GM19438 (cell line): ENCODE results near the gene HPSE2.

Experiments
- ATAC-seq: cut with Tn5 transposase; IDR thresholded peaks from one replicate; pipeline ENCODE4 v1.9.1; 2021; ENCODE audit warnings: low read depth; ENCODE audit not compliant: unreplicated experiment

Gene HPSE2

DNA sequence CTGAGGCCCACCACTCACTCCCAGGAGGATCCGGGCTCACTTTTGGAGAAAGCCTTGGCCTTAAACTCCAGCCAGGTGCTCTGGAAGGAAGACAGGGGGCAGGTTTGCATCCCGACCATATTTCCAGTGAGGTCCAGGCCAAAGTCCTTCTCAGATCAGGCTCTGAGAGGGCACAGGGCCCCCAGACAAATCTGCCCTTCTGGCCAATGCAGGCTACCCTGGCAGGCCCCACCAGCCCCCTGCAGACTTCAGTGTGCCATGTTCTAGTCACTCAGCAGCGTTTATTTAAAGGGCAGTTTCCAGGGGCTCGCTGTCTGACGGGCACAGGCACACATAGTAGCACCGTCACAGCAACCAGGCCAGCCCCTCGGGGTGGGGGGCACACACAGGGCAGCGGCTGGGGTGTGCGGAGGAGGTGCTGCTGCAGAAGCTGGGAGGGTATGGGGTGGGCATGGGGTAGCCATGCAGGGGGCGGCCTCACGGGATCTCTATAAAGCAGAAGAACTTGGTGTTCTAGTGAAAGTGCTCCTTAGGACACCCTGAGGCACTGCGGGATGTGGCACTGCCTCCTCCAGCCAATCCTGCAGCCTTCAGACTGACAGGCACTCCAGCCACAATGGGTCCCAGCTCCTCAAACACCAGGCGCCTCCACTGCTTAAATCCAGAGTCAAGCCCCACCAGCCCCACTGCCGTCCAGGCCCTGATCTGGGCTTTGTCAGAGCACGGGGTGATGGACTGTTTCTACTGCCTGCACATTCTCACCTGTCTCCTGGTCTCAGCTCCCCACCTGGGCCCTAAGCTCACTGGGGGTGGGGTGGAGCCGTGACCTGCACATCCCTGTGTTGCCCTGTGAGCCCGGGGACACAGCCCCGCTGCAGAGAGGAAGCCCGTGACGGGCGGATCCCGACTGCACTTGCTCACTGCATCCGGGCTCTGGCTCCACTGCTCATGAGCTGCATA lies 811.1 kb downstream of the HPSE2 start:
- ATAC-seq: no peak

DNA sequence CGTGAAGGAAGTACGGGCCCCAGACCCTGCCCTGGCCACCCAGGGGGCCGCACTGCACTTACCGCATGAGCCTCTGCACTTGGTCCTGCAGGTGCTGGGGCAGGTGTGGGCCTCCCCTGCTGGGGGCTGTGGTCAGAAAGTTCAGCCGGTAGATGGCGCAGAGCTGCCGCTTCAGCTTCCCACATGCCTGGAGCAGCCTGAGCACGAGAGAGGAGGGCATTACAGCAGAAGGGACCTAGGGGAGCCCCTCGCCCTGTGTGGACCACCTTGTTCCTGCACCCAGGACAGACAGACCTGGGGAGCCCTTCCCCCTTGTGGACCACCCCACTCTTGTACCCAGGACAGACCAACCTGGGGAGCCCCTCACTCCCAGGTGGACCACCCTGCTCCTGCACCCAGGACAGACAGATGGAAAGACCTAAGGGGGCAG lies 811.9 kb downstream of the HPSE2 start:
- ATAC-seq: no peak

DNA sequence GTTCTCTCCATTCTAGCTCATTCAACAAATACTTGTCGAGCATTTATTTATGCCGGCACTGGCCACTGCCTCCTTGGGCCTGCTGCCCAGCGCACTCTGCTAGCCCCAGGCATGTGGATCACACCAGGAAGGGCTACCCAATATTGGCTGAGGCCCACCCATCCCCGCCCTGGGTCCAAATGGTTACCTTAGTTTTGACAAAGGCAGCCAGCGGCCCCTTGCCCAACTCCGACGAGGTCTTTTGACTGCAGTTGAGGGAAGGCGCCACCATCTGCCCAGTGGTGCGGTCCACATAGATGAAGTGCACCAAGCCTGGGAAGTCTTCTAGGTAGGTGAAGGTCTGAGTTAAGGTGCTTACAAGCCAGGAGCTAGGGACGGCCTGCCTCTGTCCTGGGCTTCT lies 813.5 kb downstream of the HPSE2 start:
- ATAC-seq: no peak

DNA sequence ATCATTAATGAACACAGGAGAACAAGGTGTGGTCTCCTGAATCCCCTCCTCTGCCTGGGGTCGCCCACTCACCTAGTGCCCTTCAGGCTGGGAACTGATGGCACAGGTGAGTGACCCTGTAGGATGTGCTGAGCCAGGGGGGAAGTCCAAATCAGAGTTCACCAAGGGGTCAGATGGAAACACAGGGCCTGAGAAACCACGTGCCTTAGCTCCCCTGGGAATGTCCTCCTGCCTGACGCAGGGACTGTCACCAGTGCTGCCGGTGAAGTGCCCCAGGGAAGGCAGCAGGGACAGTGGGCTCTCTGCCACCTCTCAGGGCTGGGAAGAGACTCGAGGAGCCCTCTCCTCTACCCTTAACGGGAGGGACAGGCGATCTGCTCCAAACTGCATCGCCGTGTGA lies 814.9 kb downstream of the HPSE2 start:
- no peak for ATAC-seq

DNA sequence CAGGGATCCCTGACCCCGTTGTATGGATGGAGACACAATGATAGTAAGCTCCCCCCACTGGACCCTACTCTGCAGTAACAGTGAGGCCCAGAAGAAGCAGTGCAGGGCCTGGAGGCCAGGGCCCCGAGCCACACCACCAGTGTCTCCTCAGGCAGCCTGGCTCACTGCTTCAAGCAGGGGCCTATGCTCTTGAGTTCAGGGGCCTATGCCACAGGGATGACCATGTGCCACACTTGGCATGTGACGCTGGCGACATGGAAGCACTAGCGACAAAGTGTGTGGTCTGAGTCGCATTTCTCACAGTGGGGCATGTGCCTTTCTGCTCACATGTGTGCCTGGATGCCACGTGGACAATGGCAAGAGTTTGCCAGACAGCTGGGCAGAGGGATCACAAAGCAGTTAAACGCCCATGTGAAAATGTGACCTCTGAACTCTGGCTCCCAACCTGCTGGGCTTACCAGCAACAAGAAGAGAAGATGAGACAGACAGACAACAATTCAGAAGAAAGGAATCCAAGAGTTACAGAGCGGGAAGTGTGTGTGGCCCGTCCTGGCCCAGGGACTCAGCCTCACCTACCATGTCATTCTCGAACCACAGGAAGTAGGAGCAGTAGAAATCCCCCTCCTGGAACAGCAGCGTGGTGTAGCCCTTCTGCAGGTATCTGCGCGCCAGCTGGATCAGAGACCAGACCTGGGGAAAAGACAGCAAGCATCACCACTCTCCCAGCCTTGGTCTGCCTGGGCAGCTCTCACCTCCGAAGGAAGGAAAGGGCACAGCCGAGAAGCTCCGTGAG lies 816.0 kb downstream of the HPSE2 start:
- no peak for ATAC-seq

DNA sequence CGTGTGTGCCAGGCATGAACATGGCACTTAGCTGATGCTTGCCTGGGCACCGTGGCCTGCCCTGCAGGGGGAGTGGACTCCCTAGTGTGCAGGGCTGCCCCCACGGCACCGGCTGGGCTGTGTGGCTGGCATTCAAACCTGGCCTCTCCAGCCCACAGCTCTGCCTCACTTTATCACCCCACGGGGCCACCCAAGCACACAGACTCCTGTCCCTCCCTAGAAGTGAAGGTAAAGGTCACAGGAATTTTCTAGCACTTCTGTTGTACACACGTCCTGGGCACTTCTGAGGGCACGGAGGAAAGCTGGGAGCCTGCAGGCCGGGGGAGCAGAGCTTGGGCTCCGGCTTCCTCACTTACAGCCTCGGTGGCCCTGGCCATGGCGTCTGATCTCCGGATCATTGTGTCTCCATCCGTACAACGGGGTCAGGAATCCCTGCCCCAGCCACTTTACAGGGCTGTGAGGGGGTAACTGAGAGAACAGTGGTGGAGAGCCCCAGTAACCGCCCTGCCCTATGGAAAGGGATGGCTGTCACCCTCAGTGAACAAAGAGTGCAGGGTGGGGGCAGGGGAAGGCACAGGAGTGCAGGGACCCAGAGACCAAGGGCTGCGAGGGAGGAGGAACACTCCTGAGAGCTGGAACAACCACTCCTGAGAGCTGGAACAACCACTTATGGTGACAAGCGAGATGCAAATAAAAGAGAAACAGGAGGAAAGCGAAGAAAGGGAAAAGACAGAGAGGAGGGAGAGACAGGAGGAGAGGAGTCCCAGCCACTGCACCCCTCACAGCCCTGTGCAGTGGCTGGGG lies 816.8 kb downstream of the HPSE2 start:
- no peak for ATAC-seq

DNA sequence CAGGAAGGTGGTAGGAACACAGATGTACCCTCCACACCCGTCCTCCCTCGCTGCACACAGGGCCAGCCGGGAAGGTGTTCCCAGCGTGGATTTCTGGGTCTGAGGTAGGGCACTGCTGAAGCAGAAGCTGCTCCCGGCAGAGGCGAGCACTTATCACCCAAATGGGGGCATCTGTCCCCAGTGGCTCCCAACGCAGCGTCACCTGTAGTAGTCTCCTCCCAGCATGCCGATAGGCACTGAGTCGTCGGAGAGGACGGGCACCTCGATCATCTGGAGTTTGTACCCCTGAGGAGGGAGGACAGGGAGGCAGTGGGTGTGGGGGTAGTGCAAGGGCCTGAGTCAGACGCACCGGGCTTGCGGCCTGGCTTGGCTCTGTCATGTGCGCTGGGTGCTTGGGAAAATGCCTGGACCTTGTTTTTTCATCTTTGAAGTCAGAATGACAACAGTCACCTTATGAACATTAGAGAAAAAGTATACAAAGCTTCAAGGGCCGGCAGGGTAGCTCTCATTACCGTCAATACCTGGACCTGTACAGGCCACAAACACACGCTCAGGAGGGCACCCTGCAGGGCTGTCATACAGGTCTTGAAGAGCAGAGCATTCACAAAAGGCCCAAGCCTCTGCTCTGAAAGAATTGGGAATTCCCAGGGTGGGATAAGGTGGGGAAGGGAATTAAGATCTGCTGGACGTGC lies 817.5 kb downstream of the HPSE2 start:
- no peak for ATAC-seq

DNA sequence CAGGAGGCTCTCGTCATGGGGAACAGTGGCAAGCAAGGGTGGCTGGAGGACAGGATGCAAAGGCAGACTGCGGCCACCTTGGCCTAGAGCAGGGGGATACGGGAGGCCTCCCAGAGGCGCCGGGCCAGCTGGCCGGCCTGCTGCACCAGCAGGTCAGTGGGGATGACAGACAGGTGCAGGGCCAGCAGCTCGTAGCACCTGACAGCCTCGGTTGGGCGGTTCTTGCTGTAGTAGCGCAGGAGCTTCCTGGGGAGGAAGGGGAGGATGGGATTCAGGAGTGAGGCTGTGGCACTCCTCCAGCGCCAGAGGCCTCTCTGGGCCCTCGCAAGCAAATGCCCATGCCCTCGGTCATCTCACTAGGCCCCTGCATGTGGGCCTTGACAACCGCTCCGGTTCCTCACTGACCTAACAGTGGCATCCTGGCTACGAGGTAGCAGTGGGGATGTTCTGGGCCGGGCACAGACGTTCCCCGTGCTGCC lies 818.1 kb downstream of the HPSE2 start:
- ATAC-seq: no peak

DNA sequence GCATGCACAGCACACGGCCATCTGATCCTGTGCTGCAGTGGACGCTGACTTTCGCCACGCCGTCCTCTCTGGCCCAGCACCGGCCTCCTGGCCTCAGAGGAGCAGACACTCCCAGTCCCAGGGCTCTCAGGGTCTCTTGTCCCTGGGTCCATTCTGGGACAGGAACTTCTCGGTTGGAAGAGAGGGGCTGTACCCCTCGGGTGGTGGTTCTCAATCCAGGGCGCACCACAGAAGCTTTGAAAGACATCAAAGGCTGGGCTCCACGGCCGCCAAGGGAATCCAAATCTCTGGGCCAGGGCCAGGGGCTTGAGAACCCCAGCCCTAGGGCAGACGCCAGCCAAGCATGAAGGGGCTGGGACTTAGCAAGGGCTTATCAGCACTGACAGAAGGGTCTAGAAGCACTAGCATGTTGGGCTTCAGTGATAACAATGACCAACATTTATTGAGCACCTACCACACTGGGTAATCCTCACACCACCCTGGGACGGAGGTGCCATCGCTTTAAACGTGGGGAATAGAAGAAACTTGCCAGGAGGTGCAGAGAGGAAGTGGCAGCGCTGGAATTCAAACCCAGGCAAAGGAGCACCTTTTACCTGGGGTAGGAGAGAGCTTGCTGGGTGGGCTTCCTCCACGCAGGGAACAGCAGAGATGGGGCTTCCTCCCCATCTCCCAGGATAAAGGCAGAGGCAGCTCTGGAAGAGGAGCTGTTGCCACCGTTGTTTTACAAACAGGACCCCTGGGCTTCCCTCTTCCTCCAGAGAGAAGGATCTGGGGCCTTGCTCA lies 818.9 kb downstream of the HPSE2 start:
- ATAC-seq: no peak

DNA sequence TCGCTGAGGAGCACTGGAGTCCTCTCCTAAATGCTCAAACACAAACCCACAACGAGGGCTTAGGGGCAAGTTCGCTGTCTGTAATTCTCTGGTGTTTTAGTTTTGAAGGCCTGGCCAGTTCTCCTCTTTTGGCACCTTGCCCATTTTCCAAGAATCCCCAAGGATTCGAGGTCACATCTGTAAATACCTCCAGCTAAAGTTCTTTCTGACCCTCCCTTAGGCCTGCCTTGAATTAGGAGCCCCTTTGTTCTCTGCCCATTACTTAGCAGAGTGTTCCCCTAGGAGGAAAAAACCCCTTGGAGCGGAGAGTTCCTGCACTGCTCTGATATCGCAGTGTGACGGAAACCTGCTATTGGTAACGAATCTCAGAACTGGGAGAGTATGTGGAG lies 819.9 kb downstream of the HPSE2 start:
- no peak for ATAC-seq

DNA sequence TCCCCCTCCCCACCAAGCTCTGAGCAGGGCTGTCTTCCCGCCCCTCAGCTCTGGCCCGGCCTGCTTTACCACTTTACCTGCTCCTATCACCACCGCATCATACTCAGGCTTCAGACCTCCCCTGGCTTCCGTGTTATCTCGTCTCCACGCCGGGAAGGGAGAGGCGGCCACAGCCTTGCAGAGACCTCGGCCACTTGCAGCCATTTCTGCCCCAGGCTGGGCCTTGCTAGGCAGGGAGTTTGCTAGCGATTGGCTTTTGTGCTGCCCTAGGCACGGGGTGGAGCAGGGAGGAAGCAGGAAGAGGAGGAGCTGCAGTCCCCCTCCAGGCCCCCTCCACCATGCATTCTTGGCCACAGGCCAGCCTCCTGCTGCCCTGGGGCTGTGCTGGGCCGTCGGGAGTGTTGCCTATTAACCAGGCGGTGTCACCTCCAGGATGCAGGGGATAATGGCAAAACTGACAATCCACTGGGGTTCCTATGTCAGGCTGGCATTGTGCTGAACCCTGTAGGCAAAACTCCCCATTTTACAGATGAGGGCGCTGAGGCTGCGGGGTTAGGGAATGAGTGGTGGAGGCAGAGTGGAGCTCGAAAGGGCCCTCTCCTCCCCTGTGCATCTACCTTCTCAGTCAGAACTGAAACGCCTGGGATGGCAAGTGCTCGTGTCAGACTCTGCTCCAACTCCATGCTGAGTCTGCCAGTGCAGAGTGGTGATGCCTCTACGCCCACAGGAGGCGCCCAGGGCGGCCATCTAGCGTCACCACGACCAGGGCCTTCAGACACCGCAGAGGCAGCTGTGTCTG lies 820.5 kb downstream of the HPSE2 start, which contains the start of gene PYROXD2:
TSS of gene PYROXD2 (minus strand) at position 251 of the 799 bp plus-strand sequence. CDS start at position 204, 47 bp downstream.
- ATAC-seq: no peak

DNA sequence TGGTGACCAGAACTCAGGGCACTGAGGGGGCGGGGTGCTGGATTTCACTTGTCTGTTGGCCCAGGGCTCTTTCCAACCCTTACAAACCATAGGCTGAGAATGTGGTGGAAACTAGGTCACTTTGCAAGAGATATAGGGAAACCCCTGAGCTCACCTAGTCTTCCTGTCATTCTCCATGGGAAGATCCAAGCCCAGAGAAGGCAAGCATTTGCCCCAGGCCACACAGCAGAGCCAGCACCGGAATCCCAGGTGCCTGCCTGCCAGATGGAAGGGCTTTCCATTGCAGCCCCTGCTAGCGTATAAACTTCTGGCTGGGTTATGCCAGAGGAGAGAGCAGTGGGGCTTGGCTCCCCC lies 821.1 kb downstream of the HPSE2 start:
- ATAC-seq: no peak

DNA sequence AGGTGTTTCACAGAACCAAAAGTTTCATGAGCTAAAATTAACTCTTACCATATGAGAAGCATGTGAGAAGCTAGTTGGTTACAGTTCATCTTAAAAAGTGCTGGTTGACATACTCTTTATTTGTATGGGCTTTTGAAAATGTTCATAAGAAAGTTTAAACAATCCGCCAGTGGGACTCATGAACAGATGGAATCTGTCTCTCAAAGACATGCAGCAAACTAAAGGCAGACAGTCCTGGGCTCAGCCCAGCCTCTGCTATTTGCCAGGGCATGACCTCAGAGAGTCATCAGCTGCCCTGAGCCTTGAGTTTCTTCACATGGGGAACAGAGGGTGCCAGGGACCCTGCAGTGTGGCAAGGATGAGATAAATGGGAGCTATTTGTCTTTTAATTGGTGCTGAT lies 823.9 kb downstream of the HPSE2 start:
- ATAC-seq: no peak

DNA sequence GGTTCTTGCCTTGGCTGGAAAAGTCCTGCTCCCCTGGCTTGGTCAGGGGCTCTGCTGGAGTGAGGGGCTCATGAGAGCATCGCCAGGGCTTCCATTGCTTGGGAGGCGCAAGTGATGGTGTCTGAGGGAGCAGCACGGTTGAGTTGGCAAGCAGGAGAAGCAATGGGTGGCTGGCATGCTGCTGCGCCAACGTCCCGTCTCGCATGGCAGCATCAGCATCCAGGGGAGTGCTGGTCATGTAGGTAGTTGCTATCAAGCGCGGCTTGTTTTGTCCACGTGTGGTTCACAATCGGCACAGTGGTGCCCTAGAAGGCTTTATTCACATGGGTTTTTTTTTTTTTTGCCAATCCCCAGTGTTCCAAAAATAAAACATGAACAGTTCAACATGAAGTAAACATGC lies 824.5 kb downstream of the HPSE2 start:
- no peak for ATAC-seq

DNA sequence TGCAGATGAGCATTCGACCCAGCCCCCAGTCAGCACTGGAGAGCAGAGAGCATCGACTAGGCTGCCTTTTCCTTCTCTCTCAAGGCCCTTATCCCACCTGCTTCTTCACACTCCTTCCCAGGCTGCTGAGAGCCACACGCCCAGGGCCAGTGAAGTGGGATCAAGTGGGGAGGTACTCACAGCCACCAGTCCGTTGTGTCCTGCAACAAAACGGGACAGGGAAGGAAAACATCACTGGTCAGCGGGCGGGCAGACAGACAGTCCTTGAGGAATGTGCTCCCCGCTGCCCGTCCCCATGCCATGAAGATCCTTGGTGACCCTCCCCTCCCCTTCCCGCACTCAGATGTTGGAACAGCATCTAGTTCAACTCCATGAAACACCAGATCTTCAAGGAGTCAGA lies 824.9 kb downstream of the HPSE2 start:
- no peak for ATAC-seq

DNA sequence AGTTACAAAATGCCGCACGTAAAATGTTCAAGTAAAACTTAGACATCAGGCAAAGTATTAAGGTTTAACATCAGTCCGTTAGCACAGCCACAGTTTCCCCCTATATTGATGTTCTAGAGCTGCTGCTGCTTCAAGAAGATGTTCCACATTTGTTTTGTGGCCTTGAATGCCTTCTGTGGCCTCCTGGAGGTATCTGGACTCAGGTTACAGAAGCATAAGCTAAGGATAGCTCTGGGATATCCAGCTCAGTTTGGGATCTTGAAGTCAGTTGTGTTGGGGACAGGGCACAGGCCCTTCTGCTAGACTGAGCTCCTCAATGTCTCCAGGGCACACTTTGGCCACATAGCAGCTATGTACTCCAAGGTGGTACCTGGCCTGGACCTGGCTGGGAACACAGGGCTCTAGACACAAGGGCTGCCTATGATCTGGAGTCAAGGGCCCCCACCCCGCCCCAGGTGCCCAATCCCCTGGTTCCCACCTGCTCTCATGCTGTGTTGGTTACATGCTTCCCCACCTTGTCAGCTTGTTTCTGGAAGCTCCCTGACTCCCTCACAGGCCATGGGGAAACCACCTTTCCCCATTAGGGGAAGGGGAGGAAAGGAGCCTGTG lies 825.4 kb downstream of the HPSE2 start:
- no peak for ATAC-seq

DNA sequence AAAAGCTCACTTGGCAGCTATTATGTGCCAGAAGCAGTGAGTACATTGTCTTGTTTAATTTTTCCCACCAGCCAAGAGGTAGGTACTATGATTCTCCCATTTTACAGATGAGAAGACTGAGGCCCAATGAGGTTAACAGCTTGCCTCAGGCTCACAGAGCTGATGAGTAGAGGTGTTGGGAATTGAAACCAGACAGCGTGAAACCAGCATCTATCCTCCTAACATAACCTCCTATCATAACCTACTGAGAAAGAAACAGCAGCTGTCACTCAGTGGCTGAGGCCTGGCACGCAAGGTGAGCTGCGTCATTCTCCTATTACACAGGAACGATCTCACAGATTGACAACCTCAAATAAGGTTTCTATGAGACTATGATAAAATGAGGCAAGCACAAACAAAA lies 826.9 kb downstream of the HPSE2 start:
- no peak for ATAC-seq

DNA sequence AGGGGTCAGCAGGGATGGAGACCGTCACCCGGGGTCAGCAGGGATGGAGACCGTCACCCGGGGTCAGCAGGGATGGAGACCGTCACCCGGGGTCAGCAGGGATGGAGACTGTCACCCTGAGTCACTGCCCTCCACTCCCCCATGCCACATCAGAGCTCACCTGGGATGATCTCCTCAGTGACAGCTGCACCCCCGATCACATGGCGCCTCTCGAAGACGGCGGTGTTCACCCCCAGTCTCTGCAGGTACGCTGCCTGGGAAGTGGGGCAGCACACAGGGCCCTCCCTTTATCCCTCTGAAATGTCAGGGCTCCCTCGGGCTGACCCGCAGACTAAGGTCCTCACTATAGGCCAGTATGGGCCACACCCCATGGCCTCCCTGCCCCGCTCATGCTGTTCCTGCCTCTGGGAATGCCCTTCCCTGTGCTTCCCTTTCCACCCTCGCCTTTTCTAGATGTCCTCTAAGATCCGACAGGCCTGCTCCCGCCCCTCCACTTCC lies 827.9 kb downstream of the HPSE2 start:
- ATAC-seq: no peak
